ENCODE data around the gene LRRK1.

- TF ChIP-seq CTCF (IDR thresholded peaks at IDR 0.05): no peak
- TF ChIP-seq EZH2 (IDR thresholded peaks at IDR 0.05; ENCODE audit: borderline replicate concordance, insufficient read depth, low read depth, low read length, poor library complexity, severe bottlenecking): no peak
Observed at GRCh38 chr15:101101676-101102075, 182.5 kb downstream of the LRRK1 start.
